Mesendoderm (in vitro differentiated cells): Measurements from ENCODE around the gene RSU1.

ENCODE experiments used
- DNase-seq: peaks from one replicate; pipeline ENCODE4 v3.0.0; 2013
- H2AK5ac ChIP-seq: 2 replicates; pipeline ENCODE4 v1.6.1; 2013; ENCODE audit warnings: low read length, inconsistent platforms
- H2BK120ac ChIP-seq: 2 replicates; pipeline ENCODE4 v1.6.1; 2013; ENCODE audit warnings: low read depth, mild to moderate bottlenecking, low read length, moderate library complexity, mixed read lengths
- H2BK15ac ChIP-seq: replicated peaks from 2 replicates; pipeline ENCODE4 v1.6.1; 2013; ENCODE audit warnings: low read depth, mild to moderate bottlenecking, moderate library complexity
- H2BK5ac ChIP-seq: 2 replicates; pipeline ENCODE4 v1.6.1; 2013; ENCODE audit warnings: low read length, inconsistent platforms
- H3K18ac ChIP-seq: 2 replicates; pipeline ENCODE4 v1.6.1; 2013; ENCODE audit warnings: mild to moderate bottlenecking, low read length, mixed read lengths
- H3K23ac ChIP-seq: one replicate; pipeline ENCODE4 v1.6.1; 2013; ENCODE audit warnings: low read length
- H3K27ac ChIP-seq: 2 replicates; pipeline ENCODE4 v1.5.1; 2013; ENCODE audit warnings: low read depth, mild to moderate bottlenecking, inconsistent platforms, low read length, moderate library complexity
- H3K27me3 ChIP-seq: 2 replicates; pipeline ENCODE4 v1.6.1; 2013; ENCODE audit warnings: low read length, control low read depth, mild to moderate bottlenecking, inconsistent platforms; ENCODE audit not compliant: insufficient read depth, poor library complexity
- H3K36me3 ChIP-seq: 2 replicates; pipeline ENCODE4 v1.6.1; 2013; ENCODE audit warnings: low read length, inconsistent platforms; ENCODE audit not compliant: control insufficient read depth, insufficient read depth
- H3K4ac ChIP-seq: one replicate; pipeline ENCODE4 v1.6.1; 2013; ENCODE audit warnings: low read depth, mild to moderate bottlenecking, low read length, moderate library complexity
- H3K4me1 ChIP-seq: 2 replicates; pipeline ENCODE4 v1.6.1; 2013; ENCODE audit warnings: low read depth, low read length, inconsistent platforms; ENCODE audit not compliant: control insufficient read depth
- H3K4me2 ChIP-seq: 2 replicates; pipeline ENCODE4 v1.6.1; 2013; ENCODE audit warnings: low read length
- H3K4me3 ChIP-seq: 2 replicates; pipeline ENCODE4 v1.5.1; 2013; ENCODE audit warnings: mild to moderate bottlenecking, low read length
- H3K56ac ChIP-seq: one replicate; pipeline ENCODE4 v1.6.1; 2013; ENCODE audit warnings: low read length
- H3K79me1 ChIP-seq: 2 replicates; pipeline ENCODE4 v1.6.1; 2013; ENCODE audit warnings: low read length, inconsistent platforms
- H3K79me2 ChIP-seq: 2 replicates; pipeline ENCODE4 v1.6.1; 2013; ENCODE audit warnings: mild to moderate bottlenecking, low read length; ENCODE audit not compliant: control insufficient read depth, insufficient read depth
- H3K9ac ChIP-seq: 2 replicates; pipeline ENCODE4 v1.6.1; 2013; ENCODE audit warnings: low read length, inconsistent platforms
- H4K5ac ChIP-seq: one replicate; pipeline ENCODE4 v1.6.1; 2013; ENCODE audit warnings: low read length
- H4K8ac ChIP-seq: one replicate; pipeline ENCODE4 v1.6.1; 2013; ENCODE audit warnings: low read depth, mild to moderate bottlenecking, control low read depth, low read length, moderate library complexity
- WGBS: extraction: QIAGEN DNeasy Blood & Tissue Kit; methylation state at CpG from one replicate; pipeline ENCODE4 v1.1.7; 2013; ENCODE audit warnings: low lambda C conversion rate, missing lambda C conversion rate; ENCODE audit not compliant: insufficient coverage; ENCODE audit errors: extremely low coverage; 5-methylcytosine and 5-hydroxymethylcytosine counted together

RSU1 gene

DNA sequence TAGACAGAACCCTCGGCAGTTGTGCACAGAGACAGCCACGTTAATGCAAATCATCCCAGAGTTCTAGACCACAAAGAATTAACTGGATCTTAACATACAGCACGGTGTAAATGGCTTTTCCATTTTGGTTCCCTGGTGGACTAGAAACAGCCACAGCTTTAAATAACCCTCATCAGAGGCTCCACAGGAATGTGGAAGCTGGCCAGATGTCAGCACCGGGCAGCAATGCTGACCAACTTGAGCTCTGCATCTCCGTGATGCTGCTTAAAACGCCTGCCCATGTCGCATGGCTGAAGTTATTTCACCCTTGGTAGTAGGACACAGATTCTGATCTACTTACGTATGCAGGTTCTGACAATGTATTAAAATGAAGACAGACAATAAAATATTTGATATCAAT lies 24.5 kb downstream of the RSU1 start:
- no peak overlapping the region for H3K27ac ChIP-seq
- DNase-seq, result no peak
- WGBS, result no CpG with 5 or more reads among the region's 8 CpGs

DNA sequence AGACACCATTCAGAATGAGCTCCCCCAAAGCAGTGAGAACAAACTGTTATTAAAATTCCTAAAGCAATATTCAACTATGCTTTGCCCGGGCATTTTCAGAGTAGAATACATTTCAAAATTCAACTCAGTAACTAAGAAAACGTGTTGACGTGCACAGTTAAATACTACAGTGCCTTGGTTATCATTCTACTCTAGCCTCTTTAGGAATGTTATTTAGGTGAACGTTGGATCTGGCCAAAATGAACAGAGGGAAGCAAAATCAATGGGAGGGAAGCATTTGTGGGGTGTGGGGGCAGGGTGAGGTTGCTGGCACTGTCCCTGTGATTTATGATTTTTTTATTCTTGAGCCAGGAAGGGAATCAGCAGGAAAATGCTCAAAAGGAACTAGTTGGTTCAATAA lies 27.5 kb downstream of the RSU1 start:
- no peak overlapping the region for H3K56ac ChIP-seq
- no peak overlapping the region for H3K18ac ChIP-seq
- no peak overlapping the region for H3K4ac ChIP-seq
- no peak overlapping the region for H4K8ac ChIP-seq
- H3K4me1 ChIP-seq, result no peaks in the 10 kb centered on the region
- no peak for DNase-seq
- H4K5ac ChIP-seq, result no peak overlapping the region
- H3K9ac ChIP-seq, result no peak overlapping the region
- H3K79me1 ChIP-seq, result peaks cover 11% of the 10 kb centered on the region
- no peaks in the 10 kb centered on the region for H3K79me2 ChIP-seq
- H3K27ac ChIP-seq, result no peak overlapping the region
- H3K27me3 ChIP-seq, result no peaks in the 10 kb centered on the region
- H3K4me2 ChIP-seq, result no peak overlapping the region
- H2AK5ac ChIP-seq, result no peak overlapping the region
- no peak overlapping the region for H2BK5ac ChIP-seq
- no peaks in the 10 kb centered on the region for H3K36me3 ChIP-seq
- H3K23ac ChIP-seq, result no peak overlapping the region
- no peak overlapping the region for H2BK120ac ChIP-seq
- no peak overlapping the region for H3K4me3 ChIP-seq
- H2BK15ac ChIP-seq, result no peak overlapping the region
- WGBS, result no CpG with 5 or more reads among the region's 4 CpGs

More for the DNA sequence above, 24.5 kb downstream of the RSU1 start:
- Histone ChIP-seq H3K23ac (no peak overlapping the region), H3K27me3 (no peaks in the 10 kb centered on the region), H3K36me3 (no peaks in the 10 kb centered on the region), H3K4me3 (no peak overlapping the region), H3K4me2 (no peak overlapping the region), H2BK120ac (no peak overlapping the region), H2BK5ac (no peak overlapping the region), H4K5ac (no peak overlapping the region), H3K79me1 (peaks cover 18% of the 10 kb centered on the region), H3K79me2 (peaks cover 5% of the 10 kb centered on the region), H4K8ac (no peak overlapping the region), H3K56ac (no peak overlapping the region), H3K9ac (no peak overlapping the region), H2AK5ac (no peak overlapping the region), H3K4ac (no peak overlapping the region), H2BK15ac (no peak overlapping the region), H3K18ac (no peak overlapping the region), H3K4me1 (no peaks in the 10 kb centered on the region)

DNA sequence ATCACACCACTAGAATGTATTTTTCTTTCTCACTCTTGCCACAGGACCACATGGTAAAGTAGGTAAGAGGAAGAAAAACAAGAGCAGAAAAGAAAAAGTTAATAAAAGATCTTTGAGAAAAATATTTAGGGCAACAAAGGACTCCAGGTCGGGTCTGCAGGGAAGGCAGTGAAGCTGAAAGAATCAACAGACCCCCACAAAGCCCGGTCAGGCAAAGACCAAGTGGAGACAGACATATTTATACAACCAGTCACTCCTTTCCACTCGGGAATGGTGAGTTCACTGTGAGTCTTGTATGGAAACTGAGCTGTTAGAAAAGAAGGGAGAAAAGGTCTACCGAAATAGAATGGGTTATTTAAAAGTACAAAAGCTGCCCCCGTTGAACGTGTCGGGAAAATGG lies 28.0 kb downstream of the RSU1 start:
- H3K9ac ChIP-seq, result no peak overlapping the region
- no peak overlapping the region for H3K23ac ChIP-seq
- WGBS, result no CpG with 5 or more reads among the region's 7 CpGs
- peaks cover 11% of the 10 kb centered on the region for H3K79me1 ChIP-seq
- H3K4ac ChIP-seq, result no peak overlapping the region
- H3K27ac ChIP-seq, result no peak overlapping the region
- no peak overlapping the region for H2BK5ac ChIP-seq
- H4K5ac ChIP-seq, result no peak overlapping the region
- no peak overlapping the region for H3K56ac ChIP-seq
- no peak overlapping the region for H3K18ac ChIP-seq
- no peaks in the 10 kb centered on the region for H3K4me1 ChIP-seq
- H4K8ac ChIP-seq, result no peak overlapping the region
- no peaks in the 10 kb centered on the region for H3K27me3 ChIP-seq
- H3K36me3 ChIP-seq, result no peaks in the 10 kb centered on the region
- no peak overlapping the region for H2BK120ac ChIP-seq
- no peak overlapping the region for H3K4me2 ChIP-seq
- no peak overlapping the region for H2BK15ac ChIP-seq
- no peaks in the 10 kb centered on the region for H3K79me2 ChIP-seq
- no peak overlapping the region for H2AK5ac ChIP-seq
- no peak overlapping the region for H3K4me3 ChIP-seq
- no peak for DNase-seq

DNA sequence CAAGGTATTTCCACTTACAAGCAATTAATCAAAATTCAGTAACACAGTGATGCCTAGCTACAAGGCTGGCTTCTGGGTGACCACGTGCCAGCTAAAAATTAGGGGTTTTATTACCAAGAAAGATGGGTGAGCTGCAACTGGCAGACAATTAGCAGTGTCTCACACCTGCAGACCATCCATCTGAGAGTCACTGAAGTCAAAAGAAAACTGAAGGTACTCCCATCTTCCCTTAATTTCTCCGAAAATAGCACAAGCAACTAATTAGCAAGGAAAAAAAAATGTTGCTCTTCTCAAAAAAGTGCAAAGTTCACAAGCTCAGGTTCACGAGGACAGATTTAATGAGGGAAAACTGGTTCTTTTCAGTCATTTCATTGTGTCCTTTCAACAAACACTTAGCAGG lies 28.4 kb downstream of the RSU1 start:
- no peak overlapping the region for H2AK5ac ChIP-seq

DNA sequence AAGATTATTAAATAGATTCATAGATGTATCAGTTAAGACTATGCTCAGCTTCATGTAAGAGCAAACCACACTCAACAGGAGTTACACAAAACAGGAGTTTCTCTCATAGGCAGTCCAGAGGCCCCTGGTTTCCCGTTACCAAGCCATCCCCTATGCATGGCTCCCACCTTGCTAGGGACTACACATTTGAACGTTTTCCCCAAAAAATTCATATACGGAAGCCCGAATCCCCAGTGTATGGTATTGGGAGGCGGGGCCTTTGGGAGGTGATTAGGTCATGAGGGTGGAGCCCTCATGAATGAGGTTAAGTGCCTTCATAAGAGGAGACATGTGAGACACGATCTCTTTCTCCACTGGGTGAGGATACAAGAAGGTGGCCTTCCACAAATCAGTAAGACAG lies 29.1 kb downstream of the RSU1 start:
- Histone ChIP-seq H3K4me2 (no peak overlapping the region), H3K56ac (no peak overlapping the region), H4K8ac (no peak overlapping the region), H4K5ac (no peak overlapping the region), H2BK5ac (no peak overlapping the region), H3K27ac (no peak overlapping the region), H2AK5ac (no peak overlapping the region), H3K23ac (no peak overlapping the region), H3K18ac (no peak overlapping the region), H3K4me1 (no peaks in the 10 kb centered on the region), H3K79me1 (peaks cover 11% of the 10 kb centered on the region), H2BK120ac (no peak overlapping the region), H3K4ac (no peak overlapping the region), H3K36me3 (no peaks in the 10 kb centered on the region), H3K79me2 (no peaks in the 10 kb centered on the region), H3K4me3 (no peak overlapping the region), H3K9ac (no peak overlapping the region), H2BK15ac (no peak overlapping the region), H3K27me3 (no peaks in the 10 kb centered on the region)
- no CpG with 5 or more reads among the region's 6 CpGs for WGBS
- DNase-seq, result no peak

More for the DNA sequence above, 28.4 kb downstream of the RSU1 start:
- no peak overlapping the region for H3K4me3 ChIP-seq
- no peak overlapping the region for H2BK120ac ChIP-seq
- no peak overlapping the region for H2BK5ac ChIP-seq
- H3K27me3 ChIP-seq, result no peaks in the 10 kb centered on the region
- H3K79me2 ChIP-seq, result no peaks in the 10 kb centered on the region
- H3K36me3 ChIP-seq, result no peaks in the 10 kb centered on the region
- no peaks in the 10 kb centered on the region for H3K4me1 ChIP-seq
- no peak overlapping the region for H2BK15ac ChIP-seq
- no peak overlapping the region for H3K9ac ChIP-seq
- H3K56ac ChIP-seq, result no peak overlapping the region
- H3K4me2 ChIP-seq, result no peak overlapping the region
- DNase-seq, result no peak
- WGBS, result no CpG with 5 or more reads among the region's 3 CpGs
- no peak overlapping the region for H3K23ac ChIP-seq
- no peak overlapping the region for H4K5ac ChIP-seq
- no peak overlapping the region for H3K4ac ChIP-seq
- H4K8ac ChIP-seq, result no peak overlapping the region
- no peak overlapping the region for H3K27ac ChIP-seq
- peaks cover 11% of the 10 kb centered on the region for H3K79me1 ChIP-seq
- no peak overlapping the region for H3K18ac ChIP-seq

DNA sequence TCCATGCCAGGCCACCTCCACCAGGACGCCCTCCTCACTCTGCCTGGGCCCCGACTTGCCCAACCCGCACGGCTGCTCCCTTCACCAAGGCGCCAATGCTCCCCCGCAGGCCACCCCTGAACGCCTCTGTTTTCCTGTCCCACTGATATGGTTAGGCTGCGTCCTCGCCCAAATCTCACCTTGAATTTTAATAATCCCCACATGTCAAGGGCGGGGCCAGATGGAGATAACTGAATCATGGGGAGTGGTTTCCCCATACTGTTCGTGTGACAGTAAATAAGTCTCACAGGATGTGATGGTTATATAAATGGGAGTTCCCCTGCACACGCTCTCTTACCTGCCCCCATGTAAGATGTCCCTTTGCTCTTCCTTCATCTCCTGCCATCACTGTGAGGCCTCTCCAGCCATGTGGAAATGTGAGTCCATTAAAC lies 29.8 kb downstream of the RSU1 start:
- no peaks in the 10 kb centered on the region for H3K36me3 ChIP-seq
- no peak for DNase-seq

More for the DNA sequence above, 29.8 kb downstream of the RSU1 start:
- no peak overlapping the region for H2BK15ac ChIP-seq
- no peaks in the 10 kb centered on the region for H3K79me2 ChIP-seq
- no CpG with 5 or more reads among the region's 12 CpGs for WGBS
- H3K23ac ChIP-seq, result no peak overlapping the region
- H3K4me2 ChIP-seq, result no peak overlapping the region
- no peak overlapping the region for H2BK120ac ChIP-seq
- H4K8ac ChIP-seq, result no peak overlapping the region
- no peak overlapping the region for H3K4me3 ChIP-seq
- H3K56ac ChIP-seq, result no peak overlapping the region
- H3K27ac ChIP-seq, result no peak overlapping the region
- H4K5ac ChIP-seq, result no peak overlapping the region
- no peak overlapping the region for H3K9ac ChIP-seq
- H3K4me1 ChIP-seq, result no peaks in the 10 kb centered on the region
- H3K79me1 ChIP-seq, result peaks cover 7% of the 10 kb centered on the region
- no peak overlapping the region for H3K18ac ChIP-seq
- no peak overlapping the region for H2BK5ac ChIP-seq
- no peak overlapping the region for H2AK5ac ChIP-seq
- H3K4ac ChIP-seq, result no peak overlapping the region
- no peaks in the 10 kb centered on the region for H3K27me3 ChIP-seq
